ENCODE measurements around the gene UBALD2. TPM values are rescaled to one million over a fixed set of nuclear protein-coding genes. Genes with fewer than 3 reads are reported as not detected.
"Not testable (repeated sequence)": the region's sequence is repeated elsewhere in the genome, so short reads cannot be mapped to it uniquely, and the experiment has no call there.

The UBALD2 gene
- polyA plus RNA-seq, 2 of the 4 experiments (the other 2 are of a cell fraction) = 12.8 to 21.5 TPM

GRCh38 chr17:76223802-76224201 lies 41.3 kb upstream of the UBALD2 start:
- CTCF ChIA-PET = interaction anchor here (0.9 to 1.6 kb wide), 3 partner anchors 42 to 56 kb away, joined by 4 read pairs; no protein-coding TSS in a partner anchor
- H3K27ac ChIP-seq = no peak overlapping the region
- no peak for FAIRE-seq
- H3K4me3 ChIP-seq = no peak overlapping the region
- 98% methylated on average over 1 of the region's 1 CpG for WGBS (ENCODE audit: missing lambda C conversion rate)
- no peak for DNase-seq (ENCODE audit: low read depth in 1 of 2, low spot score in 1 of 2)
- H3K9me3 ChIP-seq = no peaks in the 10 kb centered on the region
- no peak for TF ChIP-seq EP300 (IDR thresholded peaks at IDR 0.05)
- TF ChIP-seq FOSB (CRISPR knock-in tag; IDR thresholded peaks at IDR 0.05) = no peak
- no peak for ATAC-seq
- peaks cover 8% of the 10 kb centered on the region; the same call in 2 of the 3 replicates for H3K4me1 ChIP-seq
- H3K4me2 ChIP-seq = no peak overlapping the region
- POLR2A ChIA-PET = no interaction called here

- ATAC-seq; DNase-seq (ENCODE audit: low read depth in 1 of 2, low spot score in 1 of 2); H3K4me3 ChIP-seq; H3K9me3 ChIP-seq; FAIRE-seq; H3K27ac ChIP-seq; H3K4me1 ChIP-seq; H3K4me2 ChIP-seq; POLR2A ChIA-PET: not testable (repeated sequence)
- 63% methylated on average over 7 of the region's 7 CpGs for WGBS (ENCODE audit: missing lambda C conversion rate)
- CTCF ChIA-PET = interaction anchor here (1.2 to 1.6 kb wide), 3 partner anchors 44 to 54 kb away, joined by 3 to 4 read pairs (median 3); no protein-coding TSS in a partner anchor
These were observed 39.6 kb upstream of the UBALD2 start for GRCh38 chr17:76225373-76226086.

GRCh38 chr17:76226749-76227148 lies 38.4 kb upstream of the UBALD2 start:
- H3K4me1 ChIP-seq; DNase-seq (ENCODE audit: low read depth in 1 of 2, low spot score in 1 of 2); H3K4me2 ChIP-seq; H3K9me3 ChIP-seq; FAIRE-seq; H3K27ac ChIP-seq; POLR2A ChIA-PET; H3K4me3 ChIP-seq; ATAC-seq: not testable (repeated sequence)
- CTCF ChIA-PET = interaction anchor here (0.9 to 1.3 kb wide), 2 partner anchors 45 to 84 kb away, joined by 3 read pairs; no protein-coding TSS in a partner anchor
- WGBS (ENCODE audit: missing lambda C conversion rate) = 93% methylated on average over 19 of the region's 19 CpGs

GRCh38 chr17:76232342-76232741 lies 32.8 kb upstream of the UBALD2 start:
- FAIRE-seq (peak; percentile 36), DNase-seq (ENCODE audit: low read depth in 1 of 2, low spot score in 1 of 2) (no peak), ATAC-seq (peak in 1 of 2 experiments; percentile 62; a peak in 2 of 6 replicates)
- H3K9me3 ChIP-seq = no peaks in the 10 kb centered on the region
- peaks cover 22% of the 10 kb centered on the region for H3K4me1 ChIP-seq
- peak overlapping the region; percentile 8; the same call in 1 of the 3 replicates for H3K4me2 ChIP-seq
- POLR2A ChIA-PET = no interaction called here
- CTCF ChIA-PET = interaction anchor here (0.6 to 2.4 kb wide), 4 partner anchors 8 to 324 kb away, joined by 3 to 9 read pairs (median 3); partner anchors contain the start of gene RNF157
- WGBS (ENCODE audit: missing lambda C conversion rate) = 83% methylated on average over 2 of the region's 2 CpGs
- H3K4me3 ChIP-seq = no peak overlapping the region
- no peak overlapping the region for H3K27ac ChIP-seq
- no peak for TF ChIP-seq FOSL2 (IDR thresholded peaks at IDR 0.05)
- 0 out of 2 replicates have a peak, but pooled peaks have one; percentile 23 for TF ChIP-seq FOSL2 (CRISPR knock-in tag; IDR thresholded peaks at IDR 0.05)
- TF ChIP-seq RARB (CRISPR knock-in tag; IDR thresholded peaks at IDR 0.05) = no peak

DNA sequence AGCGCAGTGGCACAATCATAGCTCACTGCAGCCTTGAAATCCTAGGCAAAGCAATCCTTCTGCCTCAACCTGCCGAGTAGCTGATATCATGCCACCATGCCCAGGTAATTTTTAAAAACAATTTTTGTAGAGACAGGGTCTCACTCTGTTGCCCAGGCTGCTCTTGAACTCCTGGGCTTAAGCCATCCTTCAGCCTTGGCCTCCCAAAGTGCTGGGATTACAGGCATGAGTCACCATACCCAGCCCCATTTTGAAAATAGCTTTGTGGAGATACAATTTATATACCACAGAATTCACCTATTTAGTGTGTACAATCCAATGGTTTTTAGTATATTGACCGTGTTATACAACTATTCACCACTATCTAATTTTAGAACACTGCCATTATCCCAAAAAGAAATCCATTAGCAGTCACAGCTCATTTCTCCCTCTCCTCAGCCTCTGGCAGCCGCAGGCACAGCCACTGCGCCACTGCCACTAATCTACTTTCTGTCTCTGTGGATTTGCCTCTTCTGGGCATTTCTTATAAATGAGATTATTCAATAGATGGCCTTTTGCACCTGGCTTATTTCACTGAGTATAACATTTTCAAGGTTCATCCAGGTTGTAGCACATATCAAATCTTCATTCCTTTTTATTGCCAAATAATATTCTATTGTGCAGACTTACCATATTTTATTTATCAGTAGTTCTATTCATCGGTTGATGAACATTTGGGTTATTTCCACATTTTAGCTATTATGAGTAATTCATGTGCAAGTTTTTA lies 31.4 kb upstream of the UBALD2 start:
- CTCF ChIA-PET = interaction anchor here (1.0 to 1.4 kb wide), 6 partner anchors 10 to 151 kb away, joined by 3 to 5 read pairs (median 4); no protein-coding TSS in a partner anchor
- TF ChIP-seq EHF (CRISPR knock-in tag; IDR thresholded peaks at IDR 0.05) (no peak), RFX5 (IDR thresholded peaks at IDR 0.05) (no peak), TP53 (CRISPR knock-in tag; IDR thresholded peaks at IDR 0.05) (no peak), RAD21 (conservative IDR thresholded peaks at IDR 0.05 in 1 of 2, IDR thresholded peaks at IDR 0.05 in 1 of 2) (no peak), CHD4 (IDR thresholded peaks at IDR 0.05; ENCODE audit: borderline replicate concordance) (no peak), FOSL2 (IDR thresholded peaks at IDR 0.05) (no peak), FOSL2 (CRISPR knock-in tag; IDR thresholded peaks at IDR 0.05) (0 out of 2 replicates have a peak, but pooled peaks have one; percentile 15), POLR2A (IDR thresholded peaks at IDR 0.05; ENCODE audit: low read length) (no peak)
- TF ChIP-seq, protein P1, sequence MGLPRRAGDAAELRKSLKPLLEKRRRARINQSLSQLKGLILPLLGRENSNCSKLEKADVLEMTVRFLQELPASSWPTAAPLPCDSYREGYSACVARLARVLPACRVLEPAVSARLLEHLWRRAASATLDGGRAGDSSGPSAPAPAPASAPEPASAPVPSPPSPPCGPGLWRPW (IDR thresholded peaks at IDR 0.05) = no peak
- Histone ChIP-seq H3K9me3 (no peaks in the 10 kb centered on the region), H3K4me1 (peaks cover 35% of the 10 kb centered on the region), H3K4me2 (no peak overlapping the region; the same call in 2 of the 3 replicates), H3K4me3 (no peak overlapping the region), H3K27ac (peak overlapping the region; percentile 23 to 66; a peak in 5 of 6 replicates)
- DNase-seq (ENCODE audit: low read depth in 1 of 2, low spot score in 1 of 2) (no peak), ATAC-seq (no peak), FAIRE-seq (no peak)
- 96% methylated on average over 6 of the region's 6 CpGs for WGBS (ENCODE audit: missing lambda C conversion rate)
- POLR2A ChIA-PET = no interaction called here
